Activated CD8-positive, alpha-beta memory T cell treated with anti-CD3 and anti-CD28 coated beads, Interleukin-2, amount 50 U/mL, for 1 hour (primary cell): ENCODE measurements around the gene S1PR2.
"Not testable (repeated sequence)": the region's sequence is repeated elsewhere in the genome, so short reads cannot be mapped to it uniquely, and the experiment has no call there.

Source experiments
- DNase-seq: peaks from one replicate; pipeline ENCODE4 v3.0.0-alpha.2; 2020; ENCODE audit errors: extremely low read depth

The S1PR2 gene

GRCh38 chr19:10190026-10190425 lies 41.1 kb downstream of the S1PR2 start:
- no peak for DNase-seq

GRCh38 chr19:10189616-10190015 lies 41.5 kb downstream of the S1PR2 start:
- DNase-seq = no peak

- DNase-seq = no peak
Observed at GRCh38 chr19:10187315-10187714, 43.8 kb downstream of the S1PR2 start.

- no peak for DNase-seq
Observed at GRCh38 chr19:10184636-10185035, 46.5 kb downstream of the S1PR2 start.

GRCh38 chr19:10183926-10184325 lies 47.2 kb downstream of the S1PR2 start:
- DNase-seq = no peak

- DNase-seq = no peak
Observed at GRCh38 chr19:10182847-10183246, 48.3 kb downstream of the S1PR2 start.

- DNase-seq = no peak
Observed at GRCh38 chr19:10182076-10182475, 49.1 kb downstream of the S1PR2 start.

GRCh38 chr19:10180459-10180858 lies 50.7 kb downstream of the S1PR2 start:
- DNase-seq = no peak

- DNase-seq = not testable (repeated sequence)
Observed at GRCh38 chr19:10180024-10180423, 51.1 kb downstream of the S1PR2 start.

- no peak for DNase-seq
Observed at GRCh38 chr19:10173527-10173926, 57.6 kb downstream of the S1PR2 start.
